ENCODE results near the gene BICD2.

- no peak for TF ChIP-seq ZNF644 (CRISPR knock-in tag; IDR thresholded peaks at IDR 0.05; ENCODE audit: low read depth)
- no peak for TF ChIP-seq THAP7 (CRISPR knock-in tag; IDR thresholded peaks at IDR 0.05)
- no peak for TF ChIP-seq TAF1 (CRISPR knock-in tag; IDR thresholded peaks at IDR 0.05)
- no peak for TF ChIP-seq CTCF (CRISPR knock-in tag; IDR thresholded peaks at IDR 0.05)
- no peak for TF ChIP-seq SATB2 (CRISPR knock-in tag; IDR thresholded peaks at IDR 0.05)
- no peak for TF ChIP-seq ZFP36L1 (CRISPR knock-in tag; IDR thresholded peaks at IDR 0.05)
- no peak for TF ChIP-seq NR2F1 (CRISPR knock-in tag; IDR thresholded peaks at IDR 0.05)
- no peak for TF ChIP-seq TARDBP (CRISPR knock-in tag; IDR thresholded peaks at IDR 0.05)
- no peak for TF ChIP-seq EP300 (IDR thresholded peaks at IDR 0.05; ENCODE audit: low read depth in 2 of 2, low read length in 2 of 2)
- no peak for TF ChIP-seq EP300 (CRISPR knock-in tag; IDR thresholded peaks at IDR 0.05; ENCODE audit: borderline replicate concordance)
- TF ChIP-seq HOXA3 (CRISPR knock-in tag; IDR thresholded peaks at IDR 0.05), result no peak
Observed at GRCh38 chr9:92798358-92798757, 33.7 kb upstream of the BICD2 start.

All from HepG2 (cell line).